DOHH2 (cell line): ENCODE data around the gene HOXD10.

ENCODE experiments used
- CTCF ChIP-seq: fragments of 200-600 bp; sonication (generic); IDR thresholded peaks from one replicate; pipeline ENCODE4 v1.5.1; 2014; ENCODE audit warnings: antibody characterized with exemption, mild to moderate bottlenecking, low read depth, low read length; ENCODE audit not compliant: poor library complexity, severe bottlenecking
- EZH2phosphoT487 ChIP-seq: fragments of 200-600 bp; sonication (generic); IDR thresholded peaks from 2 replicates; pipeline ENCODE4 v1.6.1; 2017; ENCODE audit warnings: borderline replicate concordance, mild to moderate bottlenecking, antibody characterized with exemption, low read length, moderate library complexity, mixed read lengths

DNA sequence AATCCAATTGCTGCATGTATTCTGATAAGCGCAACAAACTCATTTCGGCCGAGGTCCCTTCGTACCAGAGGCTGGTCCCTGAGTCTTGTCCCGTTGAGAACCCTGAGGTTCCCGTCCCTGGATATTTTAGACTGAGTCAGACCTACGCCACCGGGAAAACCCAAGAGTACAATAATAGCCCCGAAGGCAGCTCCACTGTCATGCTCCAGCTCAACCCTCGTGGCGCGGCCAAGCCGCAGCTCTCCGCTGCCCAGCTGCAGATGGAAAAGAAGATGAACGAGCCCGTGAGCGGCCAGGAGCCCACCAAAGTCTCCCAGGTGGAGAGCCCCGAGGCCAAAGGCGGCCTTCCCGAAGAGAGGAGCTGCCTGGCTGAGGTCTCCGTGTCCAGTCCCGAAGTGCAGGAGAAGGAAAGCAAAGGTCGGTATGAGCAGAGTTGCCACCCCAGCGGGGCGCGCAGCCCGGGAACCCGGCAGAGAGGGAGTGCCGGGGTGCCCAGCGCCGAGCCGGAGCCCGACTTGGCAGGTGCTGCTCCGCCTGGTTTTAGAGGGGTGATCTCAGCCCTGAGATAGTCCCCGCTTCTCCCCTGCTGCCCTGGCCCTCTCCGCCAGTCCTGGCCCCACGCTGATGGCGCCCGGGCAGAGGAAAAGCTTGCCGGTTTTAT is 714 bp downstream of the HOXD10 start:
- TF ChIP-seq CTCF (no peak), EZH2phosphoT487 (no peak)
